CD8-positive, alpha-beta memory T cell (primary cell): Measurements from ENCODE around the gene PLBD2. TPM values are rescaled to one million over a fixed set of nuclear protein-coding genes. Genes with fewer than 3 reads are reported as not detected.
A peak's percentile ranks its signal among the peaks of the same experiment; 100 is the strongest.
"Not testable (repeated sequence)": the region's sequence is repeated elsewhere in the genome, so short reads cannot be mapped to it uniquely, and the experiment has no call there.

Experiments
- CTCF ChIA-PET: fragments of 350-600 bp; sonication (Branson Sonifier 250); formaldehyde crosslinking; loops from one replicate; lab custom pipeline; 2021; ENCODE audit warnings: antibody characterized with exemption; lab: Charles Lee
- POLR2A ChIA-PET: fragments of 350-600 bp; sonication (Branson Sonifier 250); formaldehyde crosslinking; loops from one replicate; lab custom pipeline; 2021; ENCODE audit warnings: antibody characterized with exemption; lab: Charles Lee
- DNase-seq, 5 donors: peaks; one replicate each; pipeline versions ENCODE4 v3.0.0 to v3.0.0-alpha.2; 2020 to 2022; ENCODE audit warnings: mixed read lengths in 1 of 5
- H3K27ac ChIP-seq: one replicate; pipeline ENCODE4 v1.7.0; 2013; ENCODE audit warnings: low read depth, mild to moderate bottlenecking, low read length, moderate library complexity
- H3K27me3 ChIP-seq: 2 replicates; pipeline ENCODE4 v1.7.0; 2013; ENCODE audit warnings: low read length, mild to moderate bottlenecking; ENCODE audit not compliant: insufficient read depth, poor library complexity, severe bottlenecking
- H3K36me3 ChIP-seq: 2 replicates; pipeline ENCODE4 v1.7.0; 2013; ENCODE audit warnings: mild to moderate bottlenecking, low read length, moderate library complexity; ENCODE audit not compliant: insufficient read depth
- H3K4me1 ChIP-seq: 2 replicates; pipeline ENCODE4 v1.7.0; 2013; ENCODE audit warnings: mild to moderate bottlenecking, low read length, moderate library complexity; ENCODE audit not compliant: insufficient read depth
- H3K4me3 ChIP-seq: 2 replicates; pipeline ENCODE4 v1.7.0; 2013; ENCODE audit warnings: mild to moderate bottlenecking, low read length
- H3K9me3 ChIP-seq: 2 replicates; pipeline ENCODE4 v1.7.0; 2013; ENCODE audit warnings: mild to moderate bottlenecking, low read length
- H3K27ac Mint-ChIP-seq, 8 donors: one replicate each; pipeline ENCODE4 v1.8.0; 2020 to 2021; ENCODE audit warnings: mixed read lengths in 8 of 8, mild to moderate bottlenecking in 6 of 8, inconsistent platforms in 3 of 8, moderate library complexity in 3 of 8
- H3K27me3 Mint-ChIP-seq, 2 donors: one replicate each; pipeline ENCODE4 v1.8.0; 2020 to 2021; ENCODE audit warnings: mixed read lengths in 2 of 2, mild to moderate bottlenecking in 1 of 2, moderate library complexity in 1 of 2
- H3K36me3 Mint-ChIP-seq, 3 donors: one replicate each; pipeline ENCODE4 v1.8.0; 2020 to 2021; ENCODE audit warnings: mixed read lengths in 3 of 3, inconsistent platforms in 1 of 3, mild to moderate bottlenecking in 1 of 3
- H3K4me1 Mint-ChIP-seq, 3 donors: one replicate each; pipeline ENCODE4 v1.8.0; 2020 to 2021; ENCODE audit warnings: mixed read lengths in 3 of 3, inconsistent platforms in 1 of 3, mild to moderate bottlenecking in 1 of 3
- H3K4me3 Mint-ChIP-seq, 7 donors: one replicate each; pipeline ENCODE4 v1.8.0; 2020 to 2021; ENCODE audit warnings: mixed read lengths in 7 of 7, mild to moderate bottlenecking in 6 of 7, moderate library complexity in 4 of 7, inconsistent platforms in 2 of 7
- H3K9me3 Mint-ChIP-seq, 5 donors: one replicate each; pipeline ENCODE4 v1.8.0; 2020 to 2022; ENCODE audit warnings: mixed read lengths in 5 of 5, mild to moderate bottlenecking in 3 of 5, moderate library complexity in 2 of 5, inconsistent platforms in 1 of 5
- polyA plus RNA-seq: library from polyadenylated mRNA; unstranded; fragments of 300-500 nt; fragmentation: Illumina TruSeq; gene quantifications from one replicate; pipeline ENCODE4 v1.2.3, GENCODE V29; 2021
- total RNA-seq, 2 experiments: library from RNA; stranded (reverse); gene quantifications; one replicate each; pipeline ENCODE4 v1.2.3, GENCODE V29; 2021

Gene PLBD2
- total and polyA plus RNA-seq, 3 experiments from 2014 or later: 10.0 to 20.7 (median 19.5) TPM

- H3K27ac ChIP-seq, H3K27me3 ChIP-seq, H3K27ac Mint-ChIP-seq, H3K9me3 ChIP-seq, H3K36me3 Mint-ChIP-seq, H3K4me1 Mint-ChIP-seq, H3K4me3 Mint-ChIP-seq, H3K36me3 ChIP-seq, POLR2A ChIA-PET, CTCF ChIA-PET, H3K4me3 ChIP-seq, H3K9me3 Mint-ChIP-seq, DNase-seq: not testable (repeated sequence)
- peaks cover 3 to 14% of the 10 kb centered on the region in 2 donors for H3K27me3 Mint-ChIP-seq
- H3K4me1 ChIP-seq: peaks cover 11% of the 10 kb centered on the region
These were observed 4.2 kb upstream of the PLBD2 start for GRCh38 chr12:113354192-113354591.

GRCh38 chr12:113359133-113359938 lies 949 bp downstream of the PLBD2 start:
- H3K4me1 ChIP-seq: peaks cover 17% of the 10 kb centered on the region
- peak in 1 of 5 donors; percentile 6 for DNase-seq
- Mint-ChIP-seq H3K4me1 (peaks cover 16 to 30% (median 24%) of the 10 kb centered on the region in 3 donors), H3K27me3 (no peaks in the 10 kb centered on the region), H3K36me3 (peaks cover 0 to 3% (median 2%) of the 10 kb centered on the region in 3 donors), H3K27ac (peak overlapping the region; percentile 69 to 97 (median 88)), H3K4me3 (peak overlapping the region; percentile 82 to 97 (median 86)), H3K9me3 (no peaks in the 10 kb centered on the region)
- no peaks in the 10 kb centered on the region for H3K27me3 ChIP-seq
- peak overlapping the region; percentile 72 for H3K27ac ChIP-seq
- H3K4me3 ChIP-seq: peak overlapping the region; percentile 74
- no peaks in the 10 kb centered on the region for H3K9me3 ChIP-seq
- POLR2A ChIA-PET: interaction anchor here (0.5 to 2.1 kb wide), 2 partner anchors 24 to 130 kb away, joined by 7 read pairs; partner anchors contain the start of gene SLC8B1
- CTCF ChIA-PET: no interaction called here
- H3K36me3 ChIP-seq: no peaks in the 10 kb centered on the region

- peak overlapping the region; percentile 82 to 97 (median 86) for H3K4me3 Mint-ChIP-seq
- DNase-seq: no peak
These were observed 1.8 kb downstream of the PLBD2 start for GRCh38 chr12:113359939-113360748.

GRCh38 chr12:113361574-113362370 lies 3.4 kb downstream of the PLBD2 start:
- DNase-seq: no peak
- Mint-ChIP-seq H3K27me3 (no peaks in the 10 kb centered on the region), H3K9me3 (no peaks in the 10 kb centered on the region), H3K27ac (peak overlapping the region in 2 of 8 donors; percentile 10 to 14), H3K4me3 (peak overlapping the region in 1 of 7 donors; percentile 24), H3K4me1 (peaks cover 19 to 35% (median 30%) of the 10 kb centered on the region in 3 donors), H3K36me3 (peaks cover 0 to 9% (median 3%) of the 10 kb centered on the region in 3 donors)
- Histone ChIP-seq H3K9me3 (no peaks in the 10 kb centered on the region), H3K4me3 (no peak overlapping the region), H3K36me3 (no peaks in the 10 kb centered on the region), H3K4me1 (peaks cover 17% of the 10 kb centered on the region), H3K27me3 (no peaks in the 10 kb centered on the region), H3K27ac (no peak overlapping the region)
- ChIA-PET CTCF (interaction anchor here (0.7 kb wide), 1 partner anchor 11 kb away, joined by 3 read pairs; no protein-coding TSS in a partner anchor), POLR2A (interaction anchor here (0.7 kb wide), 1 partner anchor 186 kb away, joined by 4 read pairs; no protein-coding TSS in a partner anchor)

More at GRCh38 chr12:113359939-113360748, 1.8 kb downstream of the PLBD2 start:
- Histone ChIP-seq H3K36me3 (no peaks in the 10 kb centered on the region), H3K9me3 (no peaks in the 10 kb centered on the region), H3K4me3 (no peak overlapping the region), H3K27me3 (no peaks in the 10 kb centered on the region), H3K27ac (no peak overlapping the region), H3K4me1 (peaks cover 17% of the 10 kb centered on the region)
- no peaks in the 10 kb centered on the region for H3K27me3 Mint-ChIP-seq
- peaks cover 19 to 32% (median 30%) of the 10 kb centered on the region in 3 donors for H3K4me1 Mint-ChIP-seq
- ChIA-PET POLR2A (no interaction called here), CTCF (no interaction called here)
- H3K9me3 Mint-ChIP-seq: no peaks in the 10 kb centered on the region
- H3K36me3 Mint-ChIP-seq: peaks cover 0 to 6% (median 3%) of the 10 kb centered on the region in 3 donors
- peak overlapping the region; percentile 51 to 89 (median 66) for H3K27ac Mint-ChIP-seq

GRCh38 chr12:113364698-113365097 lies 6.3 kb downstream of the PLBD2 start:
- DNase-seq: no peak
- CTCF ChIA-PET: no interaction called here
- H3K36me3 Mint-ChIP-seq: peaks cover 0 to 19% (median 3%) of the 10 kb centered on the region in 3 donors
- H3K4me1 ChIP-seq: peaks cover under 1% of the 10 kb centered on the region
- no peak overlapping the region for H3K27ac ChIP-seq
- no peak overlapping the region for H3K4me3 ChIP-seq
- peak overlapping the region in 1 of 7 donors; percentile 28 for H3K4me3 Mint-ChIP-seq
- H3K9me3 Mint-ChIP-seq: no peaks in the 10 kb centered on the region
- POLR2A ChIA-PET: no interaction called here
- H3K36me3 ChIP-seq: no peaks in the 10 kb centered on the region
- peak overlapping the region in 1 of 8 donors; percentile 24 for H3K27ac Mint-ChIP-seq
- peaks cover 14 to 32% (median 18%) of the 10 kb centered on the region in 3 donors for H3K4me1 Mint-ChIP-seq
- no peaks in the 10 kb centered on the region for H3K27me3 Mint-ChIP-seq
- no peaks in the 10 kb centered on the region for H3K27me3 ChIP-seq
- H3K9me3 ChIP-seq: no peaks in the 10 kb centered on the region

- Histone ChIP-seq H3K4me1 (no peaks in the 10 kb centered on the region), H3K36me3 (no peaks in the 10 kb centered on the region), H3K27me3 (no peaks in the 10 kb centered on the region), H3K9me3 (no peaks in the 10 kb centered on the region), H3K4me3 (no peak overlapping the region), H3K27ac (no peak overlapping the region)
- H3K4me3 Mint-ChIP-seq: no peak overlapping the region
- peaks cover 0 to 22% (median 3%) of the 10 kb centered on the region in 3 donors for H3K36me3 Mint-ChIP-seq
- POLR2A ChIA-PET: no interaction called here
- H3K27ac Mint-ChIP-seq: peak overlapping the region in 3 of 8 donors; percentile 58 to 90 (median 79)
- H3K27me3 Mint-ChIP-seq: peaks cover 0 to 1% of the 10 kb centered on the region in 2 donors
- no peaks in the 10 kb centered on the region for H3K9me3 Mint-ChIP-seq
- DNase-seq: no peak
- H3K4me1 Mint-ChIP-seq: peaks cover 8 to 25% (median 10%) of the 10 kb centered on the region in 3 donors
- CTCF ChIA-PET: no interaction called here
These were observed 7.4 kb downstream of the PLBD2 start for GRCh38 chr12:113365639-113366395.

- no peaks in the 10 kb centered on the region for H3K27me3 ChIP-seq
- Mint-ChIP-seq H3K27me3 (peaks cover 0 to 1% of the 10 kb centered on the region in 2 donors), H3K27ac (peak overlapping the region in 1 of 8 donors; percentile 74), H3K36me3 (peaks cover 0 to 27% (median 3%) of the 10 kb centered on the region in 3 donors), H3K4me3 (no peak overlapping the region), H3K4me1 (peaks cover 4 to 20% (median 6%) of the 10 kb centered on the region in 3 donors), H3K9me3 (no peaks in the 10 kb centered on the region)
- CTCF ChIA-PET: no interaction called here
- no peaks in the 10 kb centered on the region for H3K9me3 ChIP-seq
- DNase-seq: no peak
- no peak overlapping the region for H3K4me3 ChIP-seq
- no peaks in the 10 kb centered on the region for H3K36me3 ChIP-seq
- POLR2A ChIA-PET: no interaction called here
- H3K27ac ChIP-seq: no peak overlapping the region
- H3K4me1 ChIP-seq: no peaks in the 10 kb centered on the region
These were observed 8.4 kb downstream of the PLBD2 start for GRCh38 chr12:113366827-113367226.
